Measurements from ENCODE around the gene INPP5E. TPM values are rescaled to one million over a fixed set of nuclear protein-coding genes. Genes with fewer than 3 reads are reported as not detected.
"Not testable (repeated sequence)": the region's sequence is repeated elsewhere in the genome, so short reads cannot be mapped to it uniquely, and the experiment has no call there.

INPP5E gene
- total RNA-seq, 2 donors from 2014 or later: 8.7 TPM

DNA sequence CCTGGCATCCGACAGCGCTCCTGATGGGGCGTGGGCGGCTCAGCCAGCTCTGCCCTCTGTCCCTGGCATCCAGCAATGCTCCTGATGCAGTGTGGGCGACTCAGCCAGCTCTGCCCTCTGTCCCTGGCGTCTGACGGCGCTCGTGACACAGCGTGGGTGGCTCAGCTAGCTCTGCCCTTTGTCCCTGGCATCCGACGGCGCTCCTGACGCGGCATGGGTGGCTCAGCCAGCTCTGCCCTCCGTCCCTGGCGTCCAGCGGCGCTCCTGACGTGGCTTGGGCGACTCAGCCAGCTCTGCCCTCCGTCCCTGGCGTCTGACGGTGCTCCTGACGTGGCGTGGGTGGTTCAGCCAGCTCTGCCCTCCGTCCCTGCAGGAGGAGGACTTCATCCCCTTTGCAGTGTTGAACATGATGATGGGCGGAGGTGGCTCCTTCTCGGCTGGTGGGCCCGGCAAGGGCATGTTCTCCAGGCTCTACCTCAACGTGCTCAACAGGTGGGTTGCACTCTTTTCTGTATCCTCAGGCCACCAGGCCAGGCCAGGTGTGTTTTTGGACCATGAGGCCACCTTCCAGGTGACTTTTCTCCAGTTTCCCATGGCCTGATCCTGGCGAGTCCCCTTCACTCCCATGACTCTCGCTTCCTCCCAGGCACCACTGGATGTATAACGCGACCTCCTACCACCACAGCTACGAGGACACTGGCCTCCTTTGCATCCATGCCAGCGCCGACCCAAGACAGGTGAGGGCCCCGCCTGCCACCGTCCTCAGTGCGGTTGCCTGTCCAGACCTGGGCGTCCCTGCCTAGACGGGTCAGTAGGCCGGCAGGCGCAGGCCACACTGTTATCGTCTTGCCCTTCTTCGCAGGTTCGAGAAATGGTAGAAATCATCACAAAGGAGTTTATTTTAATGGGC, 21.2 kb downstream of the INPP5E start:
- no peak for DNase-seq (ENCODE audit: low spot score)
- intact Hi-C loops (cut with DNase I): no loop called here

DNA sequence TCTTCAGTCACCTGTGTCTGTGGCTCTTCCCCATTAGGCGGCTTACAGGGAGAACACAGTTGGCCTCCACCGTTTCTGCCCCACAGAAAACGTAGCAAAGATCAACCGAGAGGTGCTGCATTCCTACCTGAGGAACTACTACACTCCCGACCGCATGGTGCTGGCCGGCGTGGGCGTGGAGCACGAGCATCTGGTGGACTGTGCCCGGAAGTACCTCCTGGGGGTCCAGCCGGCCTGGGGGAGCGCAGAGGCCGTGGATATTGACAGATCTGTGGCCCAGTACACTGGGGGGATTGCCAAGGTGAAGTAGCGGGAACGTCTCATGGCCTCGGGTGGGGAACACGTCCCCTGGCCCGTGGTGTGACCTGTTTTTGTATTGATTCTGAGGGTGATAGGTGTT, 22.7 kb downstream of the INPP5E start:
- DNase-seq (ENCODE audit: low spot score): no peak
- intact Hi-C loops (cut with DNase I): no loop called here

GRCh38 chr9:136416427-136416826, 23.2 kb downstream of the INPP5E start:
- intact Hi-C loops (cut with DNase I): no loop called here
- no peak for DNase-seq (ENCODE audit: low spot score)

DNA sequence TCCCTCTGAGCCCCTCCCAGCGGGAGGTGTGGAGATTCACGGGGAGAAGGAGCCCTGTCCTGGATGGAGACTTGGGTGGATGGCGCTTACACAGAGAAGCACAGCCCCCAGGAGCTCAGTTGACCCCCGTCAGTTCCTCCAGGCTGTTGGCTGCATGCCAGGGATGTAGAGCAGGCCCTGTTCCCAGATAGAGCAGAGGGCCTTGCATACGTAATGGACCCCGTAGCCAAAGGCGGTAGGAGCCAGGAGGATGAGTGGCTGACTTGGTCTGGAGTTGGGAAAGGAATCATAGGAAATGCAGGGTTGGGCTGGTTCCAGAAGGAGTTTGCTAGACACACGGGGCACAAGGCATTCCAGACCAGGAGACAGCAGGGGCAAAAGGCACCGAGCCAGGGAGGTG, 26.7 kb downstream of the INPP5E start:
- intact Hi-C loops (cut with DNase I): no loop called here
- DNase-seq (ENCODE audit: low spot score): no peak

GRCh38 chr9:136411378-136411777, 28.3 kb downstream of the INPP5E start:
- DNase-seq (ENCODE audit: low spot score): no peak
- intact Hi-C loops (cut with DNase I): no loop called here

DNA sequence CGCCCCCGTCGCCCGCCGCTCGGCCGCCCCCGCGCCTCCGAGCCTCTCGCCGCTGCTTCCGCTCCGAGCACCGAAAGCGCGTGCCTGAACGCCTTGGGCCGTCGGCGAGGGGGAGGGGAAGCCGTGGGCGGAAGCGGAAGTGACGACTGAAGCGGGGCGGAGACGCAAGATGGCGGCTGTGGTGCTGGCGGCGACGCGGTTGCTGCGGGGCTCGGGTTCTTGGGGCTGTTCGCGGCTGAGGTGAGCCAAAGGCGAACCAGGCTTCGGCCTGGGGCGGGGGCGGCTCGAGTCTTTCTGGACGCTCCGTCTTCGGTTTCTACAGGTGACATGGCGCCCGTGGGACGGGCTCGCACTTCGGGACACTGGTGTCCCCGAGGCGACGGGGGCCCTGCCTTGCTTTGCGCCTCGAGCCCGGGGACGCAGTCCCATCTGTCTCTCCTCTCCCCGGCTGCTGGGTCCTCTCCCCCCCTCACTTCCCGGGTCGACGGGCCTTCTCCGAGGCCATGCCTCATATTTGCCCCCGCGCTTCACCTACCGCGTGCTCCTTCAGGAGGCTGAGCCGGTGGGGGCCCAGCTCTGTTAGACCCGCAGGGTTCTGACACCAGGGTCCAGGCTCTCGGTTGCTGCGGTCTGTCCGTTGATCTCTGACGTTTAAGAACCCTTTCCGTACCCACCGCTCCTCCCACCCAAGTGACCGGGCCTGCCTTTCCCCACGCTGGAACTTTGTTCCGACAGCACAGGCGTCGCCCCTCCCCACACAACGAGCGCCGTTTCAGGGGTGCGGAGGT, 29.0 kb downstream of the INPP5E start, which contains the start of the genes ENTR1 and PMPCA:
TSS of gene ENTR1 (minus strand) at position 115 of the 788 bp plus-strand sequence. CDS start 217 bp downstream, outside the sequence.
TSS of gene PMPCA (plus strand) at position 159 of the 788 bp plus-strand sequence. CDS start at position 170, 11 bp downstream.
- intact Hi-C loops (cut with DNase I): no loop called here
- peak; percentile 98 for DNase-seq (ENCODE audit: low spot score)

GRCh38 chr9:136409557-136410455, 29.8 kb downstream of the INPP5E start:
- intact Hi-C loops (cut with DNase I): no loop called here
- no peak for DNase-seq (ENCODE audit: low spot score)

GRCh38 chr9:136407911-136408310, 31.7 kb downstream of the INPP5E start:
- DNase-seq (ENCODE audit: low spot score): no peak
- intact Hi-C loops (cut with DNase I): no loop called here

- intact Hi-C loops (cut with DNase I); DNase-seq (ENCODE audit: low spot score): not testable (repeated sequence)
These were observed 32.6 kb downstream of the INPP5E start for GRCh38 chr9:136407061-136407460.

- DNase-seq (ENCODE audit: low spot score); intact Hi-C loops (cut with DNase I): not testable (repeated sequence)
These were observed 33.7 kb downstream of the INPP5E start for GRCh38 chr9:136405904-136406303.

DNA sequence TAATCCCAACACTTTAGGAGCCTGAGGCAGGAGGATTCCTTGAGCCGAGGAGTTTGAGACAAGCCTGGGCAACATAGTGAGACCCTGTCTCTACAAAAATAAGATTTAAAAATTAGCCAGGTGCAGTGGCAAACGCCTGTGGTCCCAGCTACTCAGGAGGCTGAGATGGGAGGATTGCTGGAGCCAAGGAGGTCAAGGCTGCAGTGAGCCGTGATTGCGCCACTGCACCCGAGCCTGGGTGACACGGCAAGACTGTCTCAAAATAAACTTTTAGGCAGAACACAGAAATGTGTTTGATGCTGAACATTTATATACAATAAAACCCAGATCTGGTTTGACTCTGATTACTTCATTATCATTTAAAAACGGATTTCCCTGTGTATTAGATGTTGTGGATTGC, 34.2 kb downstream of the INPP5E start:
- no peak for DNase-seq (ENCODE audit: low spot score)
- intact Hi-C loops (cut with DNase I): no loop called here

GRCh38 chr9:136404801-136405136, 34.9 kb downstream of the INPP5E start:
- intact Hi-C loops (cut with DNase I): loop anchor here in 1 of 2 donors (5.0 kb wide), 1 partner anchor 67 kb away; no protein-coding TSS in a partner anchor
- no peak for DNase-seq (ENCODE audit: low spot score)

DNA sequence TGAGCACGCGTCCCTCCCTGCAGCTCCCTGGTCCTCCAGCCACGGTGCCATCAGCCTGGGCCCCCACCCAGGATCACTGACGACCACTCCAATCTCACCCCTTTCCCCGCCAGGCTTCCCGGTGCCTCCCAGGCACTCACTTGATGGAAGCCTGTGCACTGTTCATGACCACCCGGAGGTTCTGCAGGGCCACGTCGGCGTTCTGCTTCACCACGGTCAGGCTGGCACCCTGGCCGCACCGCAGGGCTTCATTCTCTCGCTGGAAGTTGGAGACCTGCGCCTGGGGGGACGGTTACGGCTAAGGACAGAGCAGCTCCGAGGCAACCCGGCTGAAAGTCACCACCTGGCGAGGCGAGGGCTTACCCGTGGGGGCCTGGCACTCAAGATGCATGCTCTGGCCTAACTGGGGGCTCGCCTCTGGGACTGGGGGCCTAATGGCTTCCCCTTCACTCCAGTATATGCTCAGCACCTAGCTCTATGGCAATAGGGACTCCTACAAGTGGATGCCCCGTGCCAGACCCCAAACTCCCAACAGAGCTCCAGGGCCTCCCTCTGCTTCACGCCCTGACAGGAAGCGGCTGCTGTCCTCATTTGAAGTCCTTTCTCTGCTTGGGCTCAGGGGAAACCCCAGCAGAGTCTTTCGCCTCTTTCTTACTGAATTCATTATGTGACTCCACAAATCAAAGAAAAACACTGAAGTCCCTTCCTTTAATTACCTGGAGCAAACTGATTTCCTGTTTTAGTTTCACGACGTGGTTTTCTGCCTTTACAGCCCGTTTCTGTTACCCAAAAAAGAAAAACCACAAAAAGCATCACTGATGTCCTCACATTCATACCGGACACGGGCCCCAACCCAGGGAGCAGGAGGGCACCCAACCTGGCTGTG, 35.5 kb downstream of the INPP5E start:
- intact Hi-C loops (cut with DNase I): loop anchor here in 1 of 2 donors (5.0 kb wide), 1 partner anchor 67 kb away; no protein-coding TSS in a partner anchor
- no peak for DNase-seq (ENCODE audit: low spot score)

DNA sequence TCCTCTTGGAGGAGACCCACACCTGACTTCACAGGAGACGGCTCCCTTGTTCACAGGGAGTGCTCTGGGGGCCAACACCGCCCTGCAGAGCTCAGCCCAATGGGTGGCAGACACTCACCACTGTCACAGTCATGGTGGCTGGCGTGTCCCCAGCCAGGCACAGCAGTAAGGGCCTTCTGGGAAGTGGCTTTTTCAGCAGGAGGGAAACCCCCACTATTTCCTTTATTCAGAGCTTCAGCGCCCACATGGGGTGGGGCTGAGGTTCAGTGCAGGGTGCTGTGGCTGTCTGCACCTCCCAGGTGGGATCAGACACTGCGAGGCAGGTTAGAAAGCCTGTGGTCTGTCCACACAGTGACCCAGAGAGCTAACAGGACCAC, 36.1 kb downstream of the INPP5E start:
- no peak for DNase-seq (ENCODE audit: low spot score)
- intact Hi-C loops (cut with DNase I): loop anchor here in 1 of 2 donors (5.0 kb wide), 1 partner anchor 66 kb away; no protein-coding TSS in a partner anchor

DNA sequence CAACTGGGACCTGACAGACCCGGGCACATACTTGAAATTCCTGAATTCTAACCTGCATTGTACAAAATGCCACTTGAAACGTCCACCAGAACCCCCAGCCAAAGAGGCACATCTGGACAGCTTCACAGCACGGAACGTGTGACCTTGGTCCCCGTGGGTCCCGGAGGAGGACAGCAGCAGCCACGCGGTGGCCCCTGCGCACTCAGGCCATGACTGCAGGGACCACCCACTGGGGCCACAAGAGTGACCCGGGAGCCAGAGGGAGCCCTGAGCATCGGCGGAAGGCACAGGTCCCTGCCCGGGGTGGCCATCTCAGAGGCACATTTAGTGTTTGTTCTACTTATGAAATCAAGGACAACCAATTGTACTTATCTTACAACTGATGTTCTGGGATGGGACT, 37.6 kb downstream of the INPP5E start:
- no peak for DNase-seq (ENCODE audit: low spot score)
- intact Hi-C loops (cut with DNase I): loop anchor here in 1 of 2 donors (5.0 kb wide), 1 partner anchor 65 kb away; no protein-coding TSS in a partner anchor

DNA sequence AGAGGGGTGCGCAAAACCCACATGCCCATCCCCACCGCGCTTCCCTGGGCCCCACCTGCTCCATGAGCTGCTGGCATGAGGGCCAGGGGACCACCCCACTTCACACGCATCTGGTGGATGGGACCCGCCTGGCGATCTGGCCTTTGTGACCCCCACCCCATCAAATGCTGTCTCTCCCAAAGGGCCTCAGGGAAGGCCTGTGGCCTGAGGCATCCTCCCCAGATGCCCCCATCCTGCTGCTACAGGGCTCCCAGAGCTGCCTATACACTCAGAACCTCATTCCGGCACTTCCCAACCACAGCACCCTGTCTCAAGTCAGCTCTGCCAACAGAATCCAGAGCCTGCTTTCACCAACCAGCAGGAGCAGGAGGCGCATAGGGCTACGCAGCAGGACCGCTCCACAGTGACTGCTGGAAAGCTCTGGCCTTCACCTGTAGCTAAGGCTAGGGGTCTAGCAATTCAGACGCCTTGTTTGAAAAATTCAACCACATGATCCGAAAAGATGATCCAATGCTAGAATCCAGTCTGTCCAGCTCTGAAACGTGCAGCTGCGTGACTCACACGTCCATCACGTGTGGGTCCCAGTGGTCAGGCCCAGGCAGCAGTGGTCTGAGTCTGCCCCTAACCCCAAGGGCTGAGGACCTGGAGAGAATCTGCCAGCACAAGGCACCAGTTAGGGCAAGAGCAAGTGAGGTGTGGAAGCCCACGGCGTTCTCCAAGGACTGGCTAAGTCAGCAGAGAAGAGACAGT, 38.3 kb downstream of the INPP5E start:
- intact Hi-C loops (cut with DNase I): loop anchor here in 1 of 2 donors (5.0 kb wide), 1 partner anchor 64 kb away; no protein-coding TSS in a partner anchor
- DNase-seq (ENCODE audit: low spot score): no peak

All from posterior vena cava (tissue), 2 donors.